Measurements from ENCODE around the gene OR2T5.
"Not testable (repeated sequence)": the region's sequence is repeated elsewhere in the genome, so short reads cannot be mapped to it uniquely, and the experiment has no call there.

DNA sequence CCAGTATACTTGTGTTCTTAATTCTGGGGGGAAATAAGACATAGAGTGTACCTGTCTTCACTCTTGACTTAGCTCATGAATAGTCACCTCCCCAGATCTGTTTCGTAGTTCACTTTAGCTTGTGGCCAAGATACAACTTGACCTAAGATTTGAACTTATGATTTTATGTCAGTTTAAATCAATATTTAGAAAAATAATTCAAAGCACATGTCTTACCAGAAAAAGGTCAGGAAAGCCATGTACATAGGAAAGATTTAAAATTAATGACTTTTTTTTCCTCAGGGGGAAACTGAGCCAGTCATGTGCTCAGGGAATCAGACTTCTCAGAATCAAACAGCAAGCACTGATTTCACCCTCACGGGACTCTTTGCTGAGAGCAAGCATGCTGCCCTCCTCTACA is 15.3 kb upstream of the OR2T5 start, which contains the start of gene OR2T3:
- not testable (repeated sequence) for TF ChIP-seq EZH2phosphoT487 (IDR thresholded peaks at IDR 0.05; ENCODE audit: insufficient read depth, low read depth); EZH2 (IDR thresholded peaks at IDR 0.05; ENCODE audit: insufficient read depth, poor library complexity, severe bottlenecking)

Data from GM23248 (cell line).